Measurements from ENCODE around the gene LPCAT1. TPM values are rescaled to one million over a fixed set of nuclear protein-coding genes. Genes with fewer than 3 reads are reported as not detected.

LPCAT1 gene
- total and polyA plus RNA-seq, 2 experiments from 2014 or later, result 78.0 to 255 TPM

GRCh38 chr5:1550287-1551076 lies 26.7 kb upstream of the LPCAT1 start (continued):
- TF ChIP-seq NANOG (IDR thresholded peaks at IDR 0.05; ENCODE audit: borderline replicate concordance) (no peak), ETS1 (IDR thresholded peaks at IDR 0.05) (no peak), STAT1 (IDR thresholded peaks at IDR 0.05; ENCODE audit: unreplicated experiment) (no peak), ZNF462 (CRISPR knock-in tag; IDR thresholded peaks at IDR 0.05) (no peak), ZNF331 (CRISPR knock-in tag; IDR thresholded peaks at IDR 0.05; ENCODE audit: low read depth) (no peak), CREB1 (CRISPR knock-in tag; IDR thresholded peaks at IDR 0.05; ENCODE audit: low read depth) (no peak), POLR2AphosphoS5 (IDR thresholded peaks at IDR 0.05; ENCODE audit: low read depth) (no peak)

- Mint-ChIP-seq H3K9me3 (peaks cover 3% of the 10 kb centered on the region; the same call in 1 of the 3 replicates), H3K27ac (no peak overlapping the region), H3K4me3 (no peak overlapping the region), H3K4me1 (peaks cover 3% of the 10 kb centered on the region), H3K27me3 (ENCODE audit: insufficient read depth, low read depth, poor library complexity) (peaks cover 2% of the 10 kb centered on the region), H3K36me3 (ENCODE audit: low read depth) (no peaks in the 10 kb centered on the region; the same call in 2 of the 3 replicates)
- no peak for ATAC-seq
- no peak overlapping the region for H3K4me3 ChIP-seq
- H3K27ac ChIP-seq (ENCODE audit: low read depth), result no peak overlapping the region
- no peaks in the 10 kb centered on the region for H3K9me2 ChIP-seq (ENCODE audit: insufficient read depth)
- DNase-seq (ENCODE audit: low spot score), result no peak
- no peaks in the 10 kb centered on the region for H3K79me2 ChIP-seq (replicated peaks; ENCODE audit: insufficient read depth)
- no peaks in the 10 kb centered on the region for H3K36me3 ChIP-seq (ENCODE audit: insufficient read depth)
- no peaks in the 10 kb centered on the region for H4K20me1 ChIP-seq (replicated peaks; ENCODE audit: insufficient read depth)
- H3K27me3 ChIP-seq (ENCODE audit: insufficient read depth), result no peaks in the 10 kb centered on the region
- H2AFZ ChIP-seq, result no peak overlapping the region
- H3K4me1 ChIP-seq (ENCODE audit: insufficient read depth), result no peaks in the 10 kb centered on the region
- H3K4me2 ChIP-seq, result no peak overlapping the region
- no peaks in the 10 kb centered on the region for H3F3A ChIP-seq (replicated peaks; ENCODE audit: low read depth)
- TF ChIP-seq ZNF462 (CRISPR knock-in tag; IDR thresholded peaks at IDR 0.05), result no peak
These were observed 25.8 kb upstream of the LPCAT1 start for GRCh38 chr5:1549475-1550030.

All from GM23338 (cell line).